ENCODE measurements around the gene TNNI2.
A peak's percentile ranks its signal among the peaks of the same experiment; 100 is the strongest.

The TNNI2 gene

GRCh38 chr11:1851468-1852180, 12.8 kb downstream of the TNNI2 start:
- Histone ChIP-seq H4K20me1 (peaks cover 39% of the 10 kb centered on the region), H3K4me3 (peak overlapping the region; percentile 18; the same call in 1 of the 2 replicates), H3K9ac (no peak overlapping the region), H3K36me3 (no peaks in the 10 kb centered on the region), H3K4me1 (peaks cover 86% of the 10 kb centered on the region), H3K27ac (peak overlapping the region; percentile 22; the same call in 1 of the 2 replicates), H3K27me3 (peaks cover 5% of the 10 kb centered on the region; the same call in 1 of the 2 replicates), H3K4me2 (peak overlapping the region; percentile 89), H3K9me3 (no peaks in the 10 kb centered on the region)
- no peak for TF ChIP-seq Cebpa-rat (IDR thresholded peaks at IDR 0.05)

- H3K36me3 ChIP-seq: no peaks in the 10 kb centered on the region
- H3K4me1 ChIP-seq: peaks cover 94% of the 10 kb centered on the region
- peaks cover 39% of the 10 kb centered on the region for H4K20me1 ChIP-seq
- peak overlapping the region; percentile 28; the same call in 1 of the 2 replicates for H3K4me3 ChIP-seq
- H3K9ac ChIP-seq: no peak overlapping the region
- H3K27ac ChIP-seq: peak overlapping the region; percentile 22; the same call in 1 of the 2 replicates
- TF ChIP-seq Cebpa-rat (IDR thresholded peaks at IDR 0.05): no peak
- H3K4me2 ChIP-seq: peak overlapping the region; percentile 89
- H3K9me3 ChIP-seq: no peaks in the 10 kb centered on the region
- peaks cover 5% of the 10 kb centered on the region; the same call in 1 of the 2 replicates for H3K27me3 ChIP-seq
Observed at GRCh38 chr11:1852271-1852876, 13.6 kb downstream of the TNNI2 start.

GRCh38 chr11:1852877-1853276, 14.1 kb downstream of the TNNI2 start, which contains the start of gene LSP1:
Gene LSP1 (plus strand): TSS chr11:1853084. CDS start chr11:1853145, 61 bp downstream.
- peak within 1 kb of the TSS; percentile 28; the same call in 1 of the 2 replicates for H3K4me3 ChIP-seq
- peak within 1 kb of the TSS; percentile 10; the same call in 1 of the 2 replicates for H3K9ac ChIP-seq
- peaks cover 95% of the 10 kb centered on the region for H3K4me1 ChIP-seq
- no peaks in the 10 kb centered on the region for H3K9me3 ChIP-seq
- H4K20me1 ChIP-seq: peaks cover 39% of the 10 kb centered on the region
- H3K27me3 ChIP-seq: peaks cover 5% of the 10 kb centered on the region; the same call in 1 of the 2 replicates
- no peaks in the 10 kb centered on the region for H3K36me3 ChIP-seq
- TF ChIP-seq Cebpa-rat (IDR thresholded peaks at IDR 0.05): no peak
- H3K27ac ChIP-seq: peak within 1 kb of the TSS; percentile 55; the same call in 1 of the 2 replicates
- H3K4me2 ChIP-seq: peak within 1 kb of the TSS; percentile 89

GRCh38 chr11:1853376-1854131, 14.8 kb downstream of the TNNI2 start:
- Histone ChIP-seq H3K4me2 (peak overlapping the region; percentile 89), H3K36me3 (no peaks in the 10 kb centered on the region), H3K27me3 (peaks cover 5% of the 10 kb centered on the region; the same call in 1 of the 2 replicates), H3K9me3 (no peaks in the 10 kb centered on the region), H3K4me1 (peaks cover 89% of the 10 kb centered on the region), H3K27ac (peak overlapping the region; percentile 55; the same call in 1 of the 2 replicates), H4K20me1 (peaks cover 39% of the 10 kb centered on the region), H3K9ac (peak overlapping the region; percentile 10; the same call in 1 of the 2 replicates), H3K4me3 (peak overlapping the region; percentile 28; the same call in 1 of the 2 replicates)
- TF ChIP-seq Cebpa-rat (IDR thresholded peaks at IDR 0.05): no peak

GRCh38 chr11:1854132-1854948, 15.6 kb downstream of the TNNI2 start:
- Histone ChIP-seq H3K9ac (no peak overlapping the region), H3K4me1 (peaks cover 81% of the 10 kb centered on the region), H3K27ac (no peak overlapping the region), H4K20me1 (peaks cover 47% of the 10 kb centered on the region), H3K36me3 (no peaks in the 10 kb centered on the region), H3K9me3 (no peaks in the 10 kb centered on the region), H3K4me3 (peak overlapping the region; percentile 28; the same call in 1 of the 2 replicates), H3K4me2 (peak overlapping the region; percentile 89), H3K27me3 (peaks cover 5% of the 10 kb centered on the region; the same call in 1 of the 2 replicates)
- no peak for TF ChIP-seq Cebpa-rat (IDR thresholded peaks at IDR 0.05)

GRCh38 chr11:1854949-1855885, 16.4 kb downstream of the TNNI2 start:
- Histone ChIP-seq H3K27me3 (peaks cover 5% of the 10 kb centered on the region; the same call in 1 of the 2 replicates), H3K4me1 (peaks cover 73% of the 10 kb centered on the region), H4K20me1 (peaks cover 47% of the 10 kb centered on the region), H3K27ac (no peak overlapping the region), H3K9ac (no peak overlapping the region), H3K9me3 (no peaks in the 10 kb centered on the region), H3K36me3 (no peaks in the 10 kb centered on the region), H3K4me3 (no peak overlapping the region), H3K4me2 (peak overlapping the region; percentile 89)
- no peak for TF ChIP-seq Cebpa-rat (IDR thresholded peaks at IDR 0.05)

- Histone ChIP-seq H3K27ac (no peak overlapping the region), H3K27me3 (peaks cover 5% of the 10 kb centered on the region; the same call in 1 of the 2 replicates), H3K36me3 (no peaks in the 10 kb centered on the region), H3K4me2 (peak overlapping the region; percentile 89), H4K20me1 (peaks cover 47% of the 10 kb centered on the region), H3K4me1 (peaks cover 66% of the 10 kb centered on the region), H3K9ac (no peak overlapping the region), H3K9me3 (no peaks in the 10 kb centered on the region), H3K4me3 (no peak overlapping the region)
- no peak for TF ChIP-seq Cebpa-rat (IDR thresholded peaks at IDR 0.05)
Observed at GRCh38 chr11:1855886-1856265, 17.1 kb downstream of the TNNI2 start.

All from BLaER1 (cell line).